Testis (tissue), 3 donors: ENCODE data around the gene RIC1. TPM values are rescaled to one million over a fixed set of nuclear protein-coding genes. Genes with fewer than 3 reads are reported as not detected.

Experiments used
- DNase-seq: peaks from one replicate; pipeline ENCODE4 v3.0.0-alpha.2; 2019
- H3K27ac ChIP-seq, 2 donors: fragments of 200-600 bp; sonication (generic); one replicate each; pipeline ENCODE4 v1.5.1; 2019
- H3K27me3 ChIP-seq: fragments of 200-600 bp; sonication (generic); one replicate; pipeline ENCODE4 v1.5.1; 2019
- H3K36me3 ChIP-seq: fragments of 200-600 bp; sonication (generic); one replicate; pipeline ENCODE4 v1.5.1; 2017; ENCODE audit warnings: low read depth; ENCODE audit errors: missing control alignments
- H3K4me1 ChIP-seq: fragments of 200-600 bp; sonication (generic); one replicate; pipeline ENCODE4 v1.5.1; 2019
- H3K4me3 ChIP-seq, 2 donors: fragments of 200-600 bp; sonication (generic); one replicate each; pipeline ENCODE4 v1.5.1; 2017 to 2019
- H3K9me3 ChIP-seq: fragments of 200-600 bp; sonication (generic); one replicate; pipeline ENCODE4 v1.5.1; 2017
- CTCF ChIP-seq, 3 experiments: fragments of 450-650 bp in 2 of 3; fragments of 200-600 bp in 1 of 3; sonication (generic) in 1 of 3; IDR thresholded peaks; one replicate each; pipeline ENCODE4 v1.5.1; 2016 to 2019; ENCODE audit warnings: antibody characterized with exemption in 3 of 3, mild to moderate bottlenecking in 2 of 3, moderate library complexity in 1 of 3
- POLR2A ChIP-seq: fragments of 450-650 bp; IDR thresholded peaks from one replicate; pipeline ENCODE4 v1.6.1; 2017; ENCODE audit warnings: antibody characterized with exemption, mild to moderate bottlenecking, moderate library complexity
- WGBS, 2 donors: methylation state at CpG; one replicate each; pipeline ENCODE4 v1.1.5; 2018; 5-methylcytosine and 5-hydroxymethylcytosine counted together
- intact Hi-C: fragments of 100-400 bp; cut with DNase I; formaldehyde crosslinking; loops from one replicate; pipeline ENCODE4 v1.15.1; 2023; ENCODE audit warnings: low total_unique reads
- polyA plus RNA-seq: library from polyadenylated mRNA; stranded (reverse); fragments of 350-450 nt; fragmentation: Illumina TruSeq; extraction: RNeasy Lipid Tissue Mini Kit (QIAGEN cat#74804); gene quantifications from one replicate; pipeline ENCODE4 v1.2.3, GENCODE V29; 2014; ENCODE audit warnings: low read depth, low replicate concordance; ENCODE audit not compliant: insufficient read depth
- total RNA-seq, 2 donors: library from RNA; depleted of rRNA; stranded (reverse); fragments of >200 nt; gene quantifications; one replicate each; pipeline ENCODE4 v1.2.3, GENCODE V29; 2016

Gene RIC1
- total and polyA plus RNA-seq, 3 donors from 2014 or later, result 25.6 to 45.5 (median 44.0) TPM

GRCh38 chr9:5642170-5642569 is 13.3 kb downstream of the RIC1 start:
- no peaks in the 10 kb centered on the region for H3K27me3 ChIP-seq
- intact Hi-C loops, result no loop called here
- TF ChIP-seq CTCF (IDR thresholded peaks at IDR 0.05) (no peak), POLR2A (no peak)
- 91 to 96% methylated on average over 2 of the region's 2 CpGs for WGBS, 2 donors
- H3K36me3 ChIP-seq, result no peaks in the 10 kb centered on the region
- DNase-seq, result no peak
- no peaks in the 10 kb centered on the region for H3K9me3 ChIP-seq
- no peak overlapping the region for H3K27ac ChIP-seq
- no peak overlapping the region for H3K4me3 ChIP-seq
- no peaks in the 10 kb centered on the region for H3K4me1 ChIP-seq

GRCh38 chr9:5643005-5643624 is 14.2 kb downstream of the RIC1 start:
- H3K9me3 ChIP-seq, result no peaks in the 10 kb centered on the region
- H3K4me3 ChIP-seq, result no peak overlapping the region
- H3K27me3 ChIP-seq, result no peaks in the 10 kb centered on the region
- TF ChIP-seq CTCF (IDR thresholded peaks at IDR 0.05), result no peak
- no peak for TF ChIP-seq POLR2A
- DNase-seq, result no peak
- intact Hi-C loops, result no loop called here
- H3K4me1 ChIP-seq, result no peaks in the 10 kb centered on the region
- no peaks in the 10 kb centered on the region for H3K36me3 ChIP-seq
- H3K27ac ChIP-seq, result no peak overlapping the region

- DNase-seq, result no peak
- Histone ChIP-seq H3K4me3 (no peak overlapping the region), H3K4me1 (no peaks in the 10 kb centered on the region), H3K36me3 (no peaks in the 10 kb centered on the region), H3K9me3 (no peaks in the 10 kb centered on the region), H3K27me3 (no peaks in the 10 kb centered on the region), H3K27ac (no peak overlapping the region)
- 88 to 97% methylated on average over 1 of the region's 1 CpG for WGBS, 2 donors
- TF ChIP-seq POLR2A, result no peak
- no peak for TF ChIP-seq CTCF (IDR thresholded peaks at IDR 0.05)
- intact Hi-C loops, result no loop called here
Measured at GRCh38 chr9:5644501-5644900, 15.6 kb downstream of the RIC1 start.

- Histone ChIP-seq H3K4me1 (no peaks in the 10 kb centered on the region), H3K36me3 (no peaks in the 10 kb centered on the region), H3K4me3 (no peak overlapping the region), H3K27ac (no peak overlapping the region), H3K9me3 (no peaks in the 10 kb centered on the region), H3K27me3 (no peaks in the 10 kb centered on the region)
- intact Hi-C loops, result no loop called here
- 93 to 94% methylated on average over 3 of the region's 3 CpGs for WGBS, 2 donors
- no peak for DNase-seq
- TF ChIP-seq CTCF (IDR thresholded peaks at IDR 0.05) (no peak), POLR2A (no peak)
Measured at GRCh38 chr9:5646116-5646515, 17.2 kb downstream of the RIC1 start.
